Fibroblast of villous mesenchyme (primary cell): ENCODE results near the gene CHIA. TPM values are rescaled to one million over a fixed set of nuclear protein-coding genes. Genes with fewer than 3 reads are reported as not detected.

Experiments
- DNase-seq: peaks from one replicate; pipeline ENCODE4 v3.0.0-alpha.2; 2010; ENCODE audit warnings: low read depth
- H3K4me3 ChIP-seq: 2 replicates; pipeline ENCODE4 v1.5.1; 2011; ENCODE audit warnings: low read depth, mild to moderate bottlenecking, low read length
- CTCF ChIP-seq: IDR thresholded peaks from 2 replicates; pipeline ENCODE4 v1.5.1; 2012; ENCODE audit warnings: low read depth, mild to moderate bottlenecking, low read length; ENCODE audit not compliant: insufficient read depth
- total RNA-seq: library from RNA; depleted of rRNA; stranded (reverse); fragments of >200 nt; gene quantifications from 2 replicates; pipeline ENCODE4 v1.2.3, GENCODE V29; 2012

Gene CHIA
- total RNA-seq = not detected in 2 replicates

DNA sequence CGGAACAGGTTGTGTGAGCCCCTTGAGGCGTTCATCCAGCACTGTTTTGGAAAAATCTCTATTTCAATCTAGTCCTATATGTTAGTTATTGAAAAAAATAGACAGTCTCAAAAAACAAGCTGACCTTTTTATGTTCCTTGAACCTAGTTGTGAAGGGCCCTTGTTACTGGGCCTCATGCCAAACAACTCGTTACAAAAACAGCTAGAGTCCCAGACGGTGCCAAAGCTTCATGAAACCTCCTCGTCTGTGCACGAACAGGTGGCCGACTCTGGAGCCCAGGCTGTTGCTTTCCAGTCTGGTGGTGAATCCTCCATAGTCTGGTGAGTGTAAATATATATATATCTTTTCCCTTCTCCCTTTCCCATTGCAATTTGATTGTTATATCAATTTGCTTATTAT lies at the start of gene CHIA:
Gene CHIA (plus strand): TSS at position 222 of the 400 bp plus-strand sequence. CDS start 19,617 bp downstream, outside the sequence.
- no peak for DNase-seq
- TF ChIP-seq CTCF = no peak
- H3K4me3 ChIP-seq = no peak within 1 kb of the TSS

- H3K4me3 ChIP-seq = no peak overlapping the region
- DNase-seq = no peak
- no peak for TF ChIP-seq CTCF
Measured at GRCh38 chr1:111241797-111242196, 48.9 kb upstream of the CHIA start.

DNA sequence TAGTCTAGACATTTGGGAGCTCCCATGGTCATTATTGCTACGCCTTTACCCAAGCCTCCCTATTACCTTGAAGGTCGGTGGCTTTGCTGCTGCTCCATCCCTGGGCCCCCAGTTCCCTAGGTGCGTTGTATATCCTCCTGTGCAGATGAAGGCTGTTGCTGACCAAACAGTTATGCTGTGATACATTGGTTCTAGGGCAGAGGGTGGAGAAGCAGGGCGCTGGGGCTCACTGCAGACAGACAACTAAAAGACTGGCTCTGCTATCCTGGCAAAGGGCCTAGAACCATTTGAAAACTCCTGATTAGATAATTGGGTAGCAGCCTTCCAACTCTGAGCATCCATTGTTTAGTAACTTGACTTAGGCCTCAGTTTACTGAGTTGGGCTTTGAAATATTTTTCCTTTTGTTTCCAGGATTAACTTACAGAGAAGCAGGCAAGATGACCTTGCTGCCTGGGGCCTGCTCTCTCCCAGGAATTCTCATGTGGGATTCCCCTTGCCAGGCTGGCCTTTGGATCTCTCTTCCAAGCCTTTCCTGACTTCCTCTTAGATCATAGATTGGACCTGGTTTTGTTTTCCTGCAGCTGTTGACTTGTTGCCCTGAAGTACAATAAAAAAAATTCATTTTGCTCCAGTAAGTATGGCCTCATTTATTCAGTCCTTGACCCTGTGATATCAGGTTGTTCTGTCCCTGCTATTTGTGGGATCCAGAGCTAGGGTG lies 47.7 kb upstream of the CHIA start:
- TF ChIP-seq CTCF = no peak
- no peak for DNase-seq
- H3K4me3 ChIP-seq = no peak overlapping the region

DNA sequence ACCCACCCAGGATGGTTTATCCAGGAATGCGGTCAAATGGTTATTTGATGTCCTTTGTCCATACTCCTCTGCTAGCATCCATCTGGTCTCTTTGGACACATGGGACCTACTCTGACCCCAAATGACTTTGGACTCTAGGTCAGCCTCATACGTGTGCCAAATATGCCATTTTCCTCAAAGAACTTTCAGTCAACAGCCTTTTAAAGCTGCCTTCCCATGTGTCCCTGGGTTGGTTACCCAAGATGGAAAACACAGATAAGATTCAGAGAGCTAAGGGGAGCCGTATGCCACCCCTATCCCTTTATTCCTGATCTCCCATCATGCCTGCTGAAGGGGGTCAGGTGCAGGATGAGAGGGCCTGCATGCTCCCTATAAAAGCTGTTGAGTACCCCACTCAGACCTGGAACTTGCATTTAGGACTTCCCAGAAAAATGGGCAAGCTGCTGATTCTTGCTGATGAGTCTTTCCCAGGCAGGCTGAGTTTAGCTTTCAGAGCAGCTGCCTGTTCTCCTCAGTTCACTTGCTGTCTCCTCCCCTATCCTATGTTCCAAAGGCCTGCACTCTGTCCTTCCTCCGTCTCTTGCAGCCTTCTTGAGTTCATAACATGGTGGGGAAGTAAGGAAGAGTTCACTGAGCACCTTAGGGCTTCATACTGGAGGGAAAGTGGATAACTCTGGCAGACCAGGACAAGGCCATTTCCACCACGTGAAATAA lies 43.4 kb upstream of the CHIA start:
- no peak overlapping the region for H3K4me3 ChIP-seq
- no peak for DNase-seq
- TF ChIP-seq CTCF = no peak

- no peak for DNase-seq
- TF ChIP-seq CTCF = no peak
- H3K4me3 ChIP-seq = no peak overlapping the region
Measured at GRCh38 chr1:111249960-111250359, 40.7 kb upstream of the CHIA start.

- H3K4me3 ChIP-seq = no peak overlapping the region
- no peak for TF ChIP-seq CTCF
- DNase-seq = no peak
Measured at GRCh38 chr1:111251570-111251969, 39.1 kb upstream of the CHIA start.
